GM19468 (cell line): Measurements from ENCODE around the gene MYG1.
"Not testable (repeated sequence)": the region's sequence is repeated elsewhere in the genome, so short reads cannot be mapped to it uniquely, and the experiment has no call there.

Source experiments
- ATAC-seq: cut with Tn5 transposase; IDR thresholded peaks from one replicate; pipeline ENCODE4 v1.9.1; 2021; ENCODE audit warnings: mild to moderate bottlenecking, moderate library complexity, moderate number of reproducible peaks; ENCODE audit not compliant: unreplicated experiment; ENCODE audit errors: extremely low read depth

MYG1 gene

DNA sequence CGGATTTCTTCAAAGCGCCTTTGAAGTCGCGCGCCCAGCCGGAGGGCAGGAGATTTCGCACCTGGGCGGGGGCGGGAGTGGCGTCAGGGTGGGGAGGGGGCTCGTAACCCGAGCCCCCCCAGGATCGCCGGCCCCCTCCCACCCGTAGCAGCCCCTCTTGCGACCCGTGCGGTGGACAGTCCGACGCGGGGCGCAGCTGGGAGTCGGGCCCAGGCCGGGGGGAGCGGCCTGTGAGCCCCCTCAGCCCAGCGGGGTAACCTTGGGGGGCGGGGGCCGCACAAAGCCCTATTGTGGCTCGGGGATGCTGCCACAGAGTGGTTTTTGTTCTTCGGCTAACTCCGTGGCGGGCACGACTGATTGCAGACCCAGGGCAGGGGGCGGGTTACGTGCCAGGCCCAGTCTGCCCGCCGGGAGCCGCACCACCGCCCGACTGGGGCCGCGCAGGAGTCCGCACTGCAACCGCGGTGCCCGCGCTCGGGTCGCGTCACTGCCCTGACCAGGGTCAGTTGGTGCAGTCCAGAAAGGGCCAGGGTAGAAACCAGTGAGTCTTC, 26.1 kb downstream of the MYG1 start:
- ATAC-seq, result no peak

DNA sequence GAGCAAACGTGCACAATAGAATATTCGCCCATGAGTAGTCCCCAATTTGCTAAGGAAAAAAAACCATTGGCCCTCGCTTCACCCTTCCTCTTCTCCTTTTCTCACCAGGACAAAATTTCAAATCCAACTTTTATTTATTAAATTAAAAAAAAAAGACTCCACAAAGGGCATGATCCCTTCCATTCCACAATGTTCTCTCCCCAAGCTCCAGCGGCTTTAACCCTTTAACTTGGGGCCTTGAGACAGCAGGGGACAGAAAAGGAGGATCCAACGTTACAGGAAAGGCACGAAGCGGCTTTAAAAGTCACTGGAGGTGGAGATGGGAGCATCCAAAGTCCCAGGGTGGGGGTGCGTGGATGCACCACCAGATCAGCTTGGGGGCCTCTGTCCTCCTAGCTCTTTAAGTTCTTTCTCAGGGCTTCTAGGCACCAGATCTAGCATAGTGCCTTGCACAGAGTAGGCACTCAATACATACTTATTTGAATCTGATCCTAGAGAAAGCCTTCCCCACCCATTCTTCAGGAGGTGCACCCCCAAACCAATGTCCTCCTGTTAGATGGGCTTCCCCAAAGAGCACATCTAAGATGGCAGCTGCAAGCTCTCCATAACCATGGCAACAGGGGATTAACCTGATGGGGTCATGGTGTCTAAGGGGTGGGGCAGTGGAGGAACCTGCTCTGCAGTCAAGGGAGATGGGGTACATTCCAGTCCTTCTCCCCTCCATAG, 27.1 kb downstream of the MYG1 start:
- no peak for ATAC-seq

DNA sequence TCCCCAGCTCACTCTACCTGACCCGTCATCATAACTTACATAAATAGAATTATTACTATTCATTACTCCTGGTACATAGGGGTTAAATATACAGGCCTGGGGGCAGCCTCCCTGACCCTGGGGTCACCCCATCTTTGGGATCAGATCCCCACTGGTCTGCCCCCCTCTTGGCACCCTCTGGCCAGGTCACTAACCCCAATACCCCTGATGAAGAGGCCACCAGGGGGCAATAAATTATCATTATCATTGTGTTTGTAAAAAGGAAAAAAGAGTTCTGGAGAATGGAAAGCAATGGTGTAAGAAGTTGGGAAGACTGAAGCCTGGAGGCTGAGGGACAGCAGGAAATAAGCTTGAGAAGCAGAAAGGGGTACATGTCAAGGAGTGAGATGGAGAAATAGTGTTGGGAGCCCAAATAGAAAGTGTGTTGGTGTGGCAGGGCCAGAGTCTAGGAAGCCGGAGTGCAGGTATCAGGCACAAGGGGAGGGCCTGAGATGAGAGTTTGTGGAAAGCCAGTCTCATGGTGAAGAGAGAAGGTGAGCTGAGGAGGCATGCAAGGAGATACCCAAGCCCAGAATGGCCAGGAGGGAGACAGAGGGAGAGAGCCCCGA, 28.0 kb downstream of the MYG1 start:
- no peak for ATAC-seq

DNA sequence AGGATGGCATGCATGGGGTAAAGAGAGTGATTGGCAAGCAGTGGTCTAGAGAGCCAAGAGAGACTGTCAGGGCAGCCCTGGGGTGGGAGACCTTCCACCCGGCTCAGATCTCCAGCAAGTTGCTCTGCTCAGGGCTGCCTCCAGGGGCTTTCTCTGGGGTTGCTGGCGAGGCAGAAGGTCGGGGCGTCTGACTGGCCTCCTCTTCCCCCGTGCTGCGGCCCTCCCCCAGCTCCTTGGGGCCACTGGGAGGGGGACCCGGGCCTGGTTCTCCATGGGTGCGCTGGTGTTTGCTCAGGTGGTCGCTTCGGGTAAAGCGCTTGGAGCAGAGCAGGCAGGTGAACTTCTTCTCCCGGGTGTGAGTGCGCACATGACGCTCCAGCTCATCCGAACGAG, 28.5 kb downstream of the MYG1 start:
- no peak for ATAC-seq

DNA sequence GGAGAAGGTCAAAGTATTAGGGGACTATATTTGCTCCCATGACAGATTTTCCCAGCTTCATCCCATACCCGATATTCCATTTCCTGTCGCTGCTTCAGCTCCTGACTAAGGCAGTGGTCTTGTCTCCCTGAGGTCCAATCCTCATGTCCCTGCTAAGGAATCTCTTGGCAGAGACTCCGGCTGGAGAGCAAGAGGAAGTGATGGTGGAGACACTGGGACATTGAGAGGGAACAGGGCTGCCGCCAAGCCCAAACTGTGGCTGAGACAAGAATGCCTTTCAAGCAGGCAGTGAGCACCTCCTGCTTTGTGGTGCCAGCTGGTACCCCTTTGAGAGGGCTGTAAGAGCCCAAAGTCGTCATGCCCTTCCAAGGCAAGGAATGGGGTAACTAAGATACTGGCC, 31.2 kb downstream of the MYG1 start:
- ATAC-seq, result no peak

DNA sequence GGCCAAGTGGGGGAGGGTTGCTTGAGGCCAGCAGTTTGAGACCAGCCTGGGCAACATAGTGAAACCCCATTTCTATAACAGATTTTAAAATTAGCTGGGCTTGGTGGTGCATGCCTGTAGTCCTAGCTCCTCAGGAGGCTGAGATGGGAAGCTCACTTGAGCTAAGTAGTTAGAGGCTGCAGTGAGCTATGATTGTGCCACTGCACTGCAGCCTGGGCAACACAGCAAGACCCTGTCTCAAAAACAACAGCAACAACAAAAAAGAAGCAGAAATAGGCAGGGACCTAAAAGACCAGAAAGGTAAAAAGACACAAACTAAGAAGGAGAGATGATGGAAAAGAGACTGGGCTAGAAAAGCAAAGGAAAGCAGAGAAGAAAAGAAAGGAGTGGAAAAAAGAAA, 32.8 kb downstream of the MYG1 start:
- ATAC-seq, result not testable (repeated sequence)

DNA sequence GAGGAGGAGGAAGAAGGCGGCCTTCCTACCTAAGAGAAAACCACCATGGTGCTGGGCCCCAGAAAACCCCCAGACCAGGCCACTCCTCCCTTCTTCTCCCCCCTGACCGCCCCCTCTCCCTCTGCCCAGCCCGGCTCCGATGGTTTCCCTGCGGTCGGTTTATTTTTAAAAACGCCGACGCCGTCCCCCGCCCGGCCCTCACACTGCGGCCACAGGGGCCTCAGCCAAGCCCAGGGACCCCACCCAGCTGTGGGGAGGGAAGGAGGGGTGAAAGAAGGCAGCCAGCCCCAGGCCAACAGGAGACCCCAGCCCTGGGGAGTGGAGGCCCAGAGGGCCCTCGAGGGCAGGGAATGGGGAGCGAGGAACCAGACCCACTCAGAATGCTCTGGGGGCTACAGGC, 33.2 kb downstream of the MYG1 start:
- ATAC-seq, result no peak

DNA sequence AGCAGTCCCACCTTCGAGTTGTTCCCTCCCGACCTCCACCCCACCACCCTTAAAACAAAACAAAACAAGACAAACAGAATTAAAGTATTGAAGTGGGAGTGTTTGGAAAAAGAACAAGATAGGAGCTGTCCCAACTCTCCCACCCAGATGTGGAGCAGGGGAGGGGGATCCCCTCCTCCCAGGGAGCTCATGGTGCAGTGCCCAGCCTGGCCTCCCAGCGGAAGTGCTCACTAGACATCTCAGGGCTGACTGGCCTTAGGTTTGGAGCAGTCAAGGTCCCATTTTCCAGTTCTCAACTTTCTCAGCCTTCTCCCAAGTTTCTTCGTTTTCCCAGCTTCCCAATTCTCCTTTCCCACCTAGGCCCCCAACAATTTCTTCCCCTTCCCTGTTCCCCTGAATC, 33.8 kb downstream of the MYG1 start:
- ATAC-seq, result no peak

DNA sequence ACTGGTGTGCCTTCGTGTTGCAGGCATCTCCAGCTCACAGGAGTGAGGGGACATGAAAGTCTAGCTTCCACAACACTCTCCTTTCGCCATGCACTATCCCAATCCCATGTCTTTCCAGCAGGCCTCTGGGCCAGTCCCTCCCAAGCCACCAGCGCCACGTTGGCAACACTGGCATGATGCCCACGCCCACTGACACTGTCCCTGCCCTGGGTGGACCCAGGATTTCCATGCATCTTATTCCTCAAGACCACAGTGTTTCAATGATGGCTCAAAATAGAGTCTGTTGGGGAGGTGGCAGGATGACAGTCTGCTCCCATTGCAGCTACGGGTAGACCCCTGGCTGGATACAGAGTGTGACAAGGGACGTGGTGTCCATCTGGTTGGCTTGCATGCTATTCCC, 34.4 kb downstream of the MYG1 start:
- ATAC-seq, result no peak

DNA sequence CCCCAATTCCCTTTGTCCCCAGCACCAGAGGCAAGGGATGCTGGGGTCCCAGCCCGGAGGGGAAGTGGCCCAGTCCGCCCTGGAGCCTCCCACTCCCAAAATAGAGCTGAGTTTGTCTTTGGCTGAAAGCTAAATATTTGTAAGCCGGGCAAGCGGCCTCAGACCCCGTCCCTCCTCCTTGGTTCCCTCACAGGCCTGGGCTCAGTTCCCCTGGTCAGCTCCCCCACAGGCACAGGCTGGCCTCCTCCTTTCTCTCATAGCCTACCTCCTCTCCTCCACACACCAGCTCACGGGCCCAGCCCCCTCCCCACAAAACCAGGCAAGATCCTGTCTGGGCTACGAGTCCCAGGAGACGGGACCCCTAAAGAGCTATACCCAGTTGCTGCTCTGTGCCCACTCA, 35.3 kb downstream of the MYG1 start:
- ATAC-seq, result no peak

DNA sequence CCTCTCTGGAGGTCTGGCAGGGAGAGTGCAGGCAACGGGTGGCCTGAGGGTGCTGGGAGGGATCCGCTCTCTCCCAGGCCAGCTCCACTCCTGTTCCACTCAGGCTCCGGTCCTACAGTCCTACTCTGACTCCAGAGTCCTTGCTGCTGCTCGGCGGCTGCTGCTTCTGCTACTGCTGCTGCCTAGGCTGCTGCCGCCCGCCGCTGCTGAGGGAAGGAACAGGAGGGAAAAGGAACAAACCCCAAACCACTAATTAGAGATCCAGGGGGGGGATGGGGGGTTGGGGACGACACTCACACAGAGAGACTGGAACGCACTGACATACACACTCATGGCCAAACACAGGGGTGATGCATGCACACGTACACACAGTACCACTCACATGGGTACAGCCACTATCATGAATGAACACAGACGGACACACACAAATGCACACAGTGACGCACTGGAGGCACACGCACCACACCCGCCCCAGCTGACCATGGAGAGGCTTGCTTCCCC, 36.7 kb downstream of the MYG1 start, which contains the start of gene SP7:
Gene SP7 (minus strand): TSS at position 174 of the 501 bp plus-strand sequence. CDS start 708 bp downstream, outside the sequence.
- ATAC-seq, result no peak

DNA sequence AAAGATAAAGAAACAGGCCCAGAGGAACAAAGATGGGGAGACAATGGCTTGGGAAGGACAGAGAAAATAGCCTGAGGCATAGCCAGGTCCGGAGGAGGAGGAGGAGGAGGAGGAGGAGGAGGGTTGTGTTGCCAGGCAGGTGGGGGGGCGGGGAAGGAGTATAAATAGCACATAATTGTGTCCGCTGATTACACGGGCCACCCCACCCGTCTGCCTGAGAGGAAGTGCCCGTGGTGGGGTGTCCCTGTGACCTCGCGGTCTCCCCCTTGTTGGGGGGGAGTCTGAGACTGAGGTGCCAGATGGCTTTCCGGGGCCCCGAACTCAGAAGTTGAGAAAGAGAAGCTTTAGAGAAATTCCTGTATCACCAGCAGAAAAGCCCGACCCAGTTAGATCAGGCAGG, 38.5 kb downstream of the MYG1 start:
- no peak for ATAC-seq

DNA sequence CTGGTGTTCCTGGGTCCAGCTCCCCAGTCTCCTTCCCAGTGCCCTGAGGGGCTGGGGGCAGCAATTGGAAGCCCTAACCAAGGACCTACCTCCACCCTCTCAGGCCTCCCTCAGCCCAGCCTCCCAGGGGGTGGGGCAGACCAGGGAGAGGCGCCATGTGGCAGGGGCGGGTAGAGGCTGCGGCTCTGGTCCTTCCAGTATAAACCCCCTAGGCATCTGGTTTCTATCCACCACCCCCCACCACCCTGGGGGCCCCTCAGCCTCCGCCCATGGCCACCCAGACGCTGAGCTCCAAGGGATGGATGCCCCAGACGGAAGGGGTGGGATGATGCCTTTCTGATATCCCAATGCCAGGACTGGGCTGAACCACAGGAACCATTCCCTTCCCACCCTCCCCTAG, 39.4 kb downstream of the MYG1 start:
- ATAC-seq, result no peak

DNA sequence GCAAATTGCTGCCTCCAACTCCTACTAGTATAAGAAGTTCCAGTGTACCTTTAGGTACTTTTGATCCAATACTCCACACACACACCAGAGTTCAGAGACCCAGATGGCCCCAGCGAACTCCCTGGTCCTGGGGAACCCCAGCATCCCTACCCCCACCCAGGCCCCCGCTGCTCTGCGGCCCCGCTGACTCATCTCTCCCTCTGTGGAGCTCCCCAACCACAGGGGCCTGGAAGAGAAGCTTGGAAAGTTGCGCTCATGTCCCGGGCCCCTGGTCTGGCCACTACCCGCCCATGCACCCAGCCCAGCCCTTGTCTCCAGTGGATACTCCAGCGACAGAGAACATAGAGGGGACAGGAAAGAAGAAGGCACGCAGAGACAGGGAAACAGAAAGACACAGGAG, 40.9 kb downstream of the MYG1 start:
- ATAC-seq, result no peak

DNA sequence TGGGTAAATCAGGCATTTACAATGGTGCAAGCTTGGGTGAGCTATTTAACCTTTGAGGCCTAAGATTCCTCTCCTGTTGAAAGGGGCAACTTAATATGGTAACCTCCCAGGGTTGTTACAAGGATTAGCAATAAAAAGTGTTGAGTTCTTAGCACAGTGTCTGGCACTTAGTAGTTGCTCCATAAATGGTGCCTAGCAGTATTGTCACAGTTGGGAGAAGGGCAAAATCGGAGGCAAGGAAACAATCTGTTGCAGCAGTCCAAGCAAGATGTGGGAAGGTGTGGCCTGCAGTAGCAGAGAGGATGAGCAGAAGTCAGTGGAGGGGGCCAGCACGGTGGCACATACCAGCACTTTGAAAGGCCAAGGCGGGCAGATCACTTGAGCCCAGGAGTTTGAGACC, 44.0 kb downstream of the MYG1 start:
- no peak for ATAC-seq

DNA sequence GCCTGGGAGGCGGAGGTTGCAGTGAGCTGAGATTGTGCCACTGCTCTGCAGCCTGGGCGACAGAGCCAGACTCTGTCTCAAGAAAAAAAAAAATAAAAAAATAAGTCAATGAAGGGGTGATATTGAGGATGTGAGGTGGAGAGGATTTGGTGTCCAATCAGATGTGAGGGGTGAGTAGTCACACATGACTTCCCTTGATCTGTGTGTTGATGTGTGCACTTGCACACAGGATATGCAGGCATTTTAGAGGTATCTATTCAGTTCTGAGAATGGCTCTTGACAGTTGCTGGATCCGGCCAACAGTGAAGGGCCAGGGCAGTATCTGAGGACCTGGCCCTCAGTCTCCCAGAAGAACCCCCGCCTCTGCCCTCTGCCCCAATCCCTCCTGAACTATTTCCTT, 44.5 kb downstream of the MYG1 start:
- ATAC-seq, result no peak

DNA sequence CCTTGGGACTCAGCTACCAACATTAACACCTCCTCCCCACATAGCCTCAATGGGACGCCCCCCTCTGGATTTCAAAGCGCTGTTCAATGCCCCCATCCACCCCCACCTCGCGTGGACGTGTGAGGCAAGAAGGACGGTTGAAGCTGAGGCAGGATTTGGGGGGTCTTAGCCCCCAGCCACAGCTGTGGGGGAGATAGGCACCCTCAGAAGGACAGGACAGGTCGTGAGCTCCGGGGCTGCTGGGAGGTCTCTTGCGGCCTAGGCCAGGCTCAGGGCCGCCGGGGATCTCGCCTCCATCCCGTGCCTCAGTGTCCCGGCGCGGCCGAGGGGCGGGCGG, 45.0 kb downstream of the MYG1 start:
- ATAC-seq, result no peak

DNA sequence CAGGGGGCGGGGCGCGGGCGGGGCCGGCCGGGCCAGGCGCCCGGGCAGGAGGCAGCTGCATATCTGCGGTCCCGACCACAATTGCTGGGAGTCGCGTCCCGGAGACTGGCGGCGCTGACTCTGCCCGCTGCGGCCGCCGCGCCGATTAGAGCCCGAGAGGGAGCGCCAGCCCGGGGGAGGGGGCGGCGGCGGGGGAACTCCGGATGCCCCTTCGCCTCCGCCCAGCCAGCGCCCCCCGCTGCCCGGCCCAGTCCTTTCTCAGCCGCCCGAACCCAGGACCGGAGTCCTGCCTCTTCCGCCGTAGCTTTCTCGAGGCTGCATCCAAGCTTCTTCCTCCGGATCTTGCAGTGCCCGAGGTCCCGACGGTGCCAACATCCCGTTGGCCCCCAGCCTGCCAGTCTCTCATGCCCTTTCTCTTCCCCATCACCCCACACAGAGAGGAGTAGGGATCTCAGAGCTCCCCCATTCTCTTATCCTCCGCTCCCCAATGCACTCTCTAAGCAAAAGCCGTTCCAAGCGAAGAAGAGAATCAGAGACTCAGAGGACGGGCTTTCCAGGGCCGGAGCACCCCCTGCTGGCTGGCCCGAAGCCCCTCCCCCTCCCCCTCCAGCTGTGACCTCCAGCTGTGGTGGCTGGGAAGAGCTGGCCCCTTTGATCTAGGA, 45.5 kb downstream of the MYG1 start:
- ATAC-seq, result peak; percentile 58

DNA sequence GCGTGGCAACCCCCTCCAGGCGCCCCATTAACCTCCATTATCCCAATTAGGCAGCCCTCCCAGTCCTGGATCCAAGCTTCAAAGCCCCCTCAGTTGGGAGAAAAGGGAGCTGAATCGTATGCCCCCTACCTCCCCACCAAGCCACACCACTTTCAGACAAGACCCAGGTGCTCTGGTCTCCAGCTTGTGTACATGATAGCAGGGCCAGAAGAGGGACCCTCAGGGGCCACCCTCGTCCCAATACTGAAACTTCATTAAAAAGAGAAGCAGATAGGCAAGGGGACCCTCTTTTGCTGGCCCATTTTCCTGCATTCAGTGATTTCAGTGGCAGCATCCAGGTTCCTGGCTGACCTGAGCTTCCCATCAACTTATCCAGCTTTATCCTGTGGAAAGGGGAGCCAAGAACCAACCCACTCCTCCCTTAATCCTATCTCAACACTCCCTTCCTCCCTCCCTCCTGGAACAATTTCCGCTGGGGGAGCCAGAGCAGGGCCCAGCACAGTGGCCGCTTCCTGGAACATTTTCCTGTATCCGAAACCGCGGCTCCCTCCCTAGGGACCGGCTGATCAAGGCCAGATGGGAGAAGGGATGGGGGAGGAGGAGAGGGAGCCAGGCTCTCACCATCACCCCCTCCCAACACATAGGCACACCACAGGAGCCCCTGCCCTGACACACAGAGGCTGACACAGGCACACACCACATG, 46.1 kb downstream of the MYG1 start:
- ATAC-seq, result no peak

DNA sequence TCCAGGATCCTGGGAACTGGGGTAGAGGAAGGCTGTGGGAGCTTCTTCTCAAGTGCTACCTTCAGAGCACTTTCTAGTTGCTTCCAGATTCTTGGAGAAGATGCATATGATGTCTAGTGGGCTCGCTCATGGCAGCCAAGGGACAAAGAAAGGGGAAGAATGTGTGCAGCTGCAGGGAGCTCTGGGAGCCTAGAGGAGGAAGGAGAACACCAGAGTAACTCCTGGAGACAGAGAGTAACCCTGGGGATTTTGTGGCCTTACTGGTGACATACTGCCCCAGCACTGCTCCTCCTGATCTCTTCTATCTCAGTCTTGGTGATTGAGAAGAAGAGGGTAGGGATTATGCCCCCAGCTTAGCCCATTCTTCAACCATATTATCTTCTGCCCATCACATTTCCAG, 47.0 kb downstream of the MYG1 start:
- no peak for ATAC-seq

DNA sequence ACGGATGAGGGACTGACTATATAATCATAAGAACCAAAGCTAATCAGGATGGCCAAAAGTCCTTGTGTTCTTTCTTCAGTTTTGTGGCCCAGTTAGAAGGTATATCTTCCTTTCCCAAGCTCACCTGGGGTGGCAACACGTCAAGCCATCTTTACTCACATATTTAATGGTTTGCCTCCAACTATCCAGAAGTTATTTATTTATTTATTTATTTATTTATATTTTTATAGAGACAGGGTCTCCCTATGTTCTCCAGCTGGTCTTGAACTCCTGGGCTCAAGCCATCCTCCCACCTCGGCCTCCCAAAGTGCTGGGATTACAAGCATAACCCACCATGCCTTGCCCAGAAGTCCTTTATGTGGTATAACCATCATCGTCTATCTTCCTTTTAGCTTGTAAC, 48.4 kb downstream of the MYG1 start:
- no peak for ATAC-seq
